GM04503 (cell line): ENCODE measurements around the gene MTX1.
"Not testable (repeated sequence)": the region's sequence is repeated elsewhere in the genome, so short reads cannot be mapped to it uniquely, and the experiment has no call there.

ENCODE experiments used
- DNase-seq: peaks from one replicate; pipeline ENCODE4 v3.0.0-alpha.2; 2012; ENCODE audit warnings: low read depth

MTX1 gene

DNA sequence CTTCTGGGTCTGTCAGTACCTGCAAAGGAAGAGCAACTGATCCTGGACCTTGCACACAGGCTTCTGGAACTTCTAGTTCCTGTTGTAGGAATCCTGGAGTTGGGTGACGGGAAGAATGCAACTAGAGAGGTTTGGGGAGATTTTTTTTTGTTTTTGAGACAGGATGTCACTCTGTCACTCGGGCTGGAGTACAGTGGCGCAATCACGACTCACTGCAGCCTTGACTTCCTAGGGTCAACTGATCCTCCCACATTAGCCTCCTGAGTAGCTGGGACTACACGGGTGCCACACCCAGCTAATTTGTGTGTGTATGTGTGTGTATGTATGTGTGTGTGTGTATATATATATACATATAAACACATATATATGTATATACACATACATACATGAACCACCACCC, 28.0 kb downstream of the MTX1 start:
- no peak for DNase-seq

GRCh38 chr1:155241069-155241679, 32.7 kb downstream of the MTX1 start:
- DNase-seq, result no peak

- DNase-seq, result no peak
Measured at GRCh38 chr1:155241841-155242264, 33.4 kb downstream of the MTX1 start.

GRCh38 chr1:155242805-155243358, 34.4 kb downstream of the MTX1 start:
- no peak for DNase-seq

- peak; percentile 95 for DNase-seq
Measured at GRCh38 chr1:155244368-155245162, 36.1 kb downstream of the MTX1 start.

- no peak for DNase-seq
Measured at GRCh38 chr1:155245163-155245524, 36.6 kb downstream of the MTX1 start.

DNA sequence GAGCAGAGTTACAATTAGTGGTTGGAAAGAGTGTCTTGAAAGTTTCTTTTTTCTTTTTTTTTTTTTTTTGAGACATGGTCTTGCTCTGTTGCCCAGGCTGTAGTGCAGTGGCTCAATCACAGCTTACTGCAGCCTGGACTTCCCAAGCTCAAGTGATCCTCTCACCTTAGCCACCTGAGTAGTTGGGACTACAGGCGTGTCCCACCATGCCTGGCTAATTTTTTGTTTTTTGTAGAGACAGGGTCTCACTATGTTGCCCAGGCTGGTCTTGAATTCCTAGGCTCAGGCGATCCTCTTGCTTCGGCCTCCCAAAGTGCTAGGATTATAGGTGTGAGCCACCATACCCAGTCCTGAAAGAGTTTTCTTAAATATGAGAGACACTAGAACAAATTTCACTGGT, 38.3 kb downstream of the MTX1 start:
- not testable (repeated sequence) for DNase-seq

DNA sequence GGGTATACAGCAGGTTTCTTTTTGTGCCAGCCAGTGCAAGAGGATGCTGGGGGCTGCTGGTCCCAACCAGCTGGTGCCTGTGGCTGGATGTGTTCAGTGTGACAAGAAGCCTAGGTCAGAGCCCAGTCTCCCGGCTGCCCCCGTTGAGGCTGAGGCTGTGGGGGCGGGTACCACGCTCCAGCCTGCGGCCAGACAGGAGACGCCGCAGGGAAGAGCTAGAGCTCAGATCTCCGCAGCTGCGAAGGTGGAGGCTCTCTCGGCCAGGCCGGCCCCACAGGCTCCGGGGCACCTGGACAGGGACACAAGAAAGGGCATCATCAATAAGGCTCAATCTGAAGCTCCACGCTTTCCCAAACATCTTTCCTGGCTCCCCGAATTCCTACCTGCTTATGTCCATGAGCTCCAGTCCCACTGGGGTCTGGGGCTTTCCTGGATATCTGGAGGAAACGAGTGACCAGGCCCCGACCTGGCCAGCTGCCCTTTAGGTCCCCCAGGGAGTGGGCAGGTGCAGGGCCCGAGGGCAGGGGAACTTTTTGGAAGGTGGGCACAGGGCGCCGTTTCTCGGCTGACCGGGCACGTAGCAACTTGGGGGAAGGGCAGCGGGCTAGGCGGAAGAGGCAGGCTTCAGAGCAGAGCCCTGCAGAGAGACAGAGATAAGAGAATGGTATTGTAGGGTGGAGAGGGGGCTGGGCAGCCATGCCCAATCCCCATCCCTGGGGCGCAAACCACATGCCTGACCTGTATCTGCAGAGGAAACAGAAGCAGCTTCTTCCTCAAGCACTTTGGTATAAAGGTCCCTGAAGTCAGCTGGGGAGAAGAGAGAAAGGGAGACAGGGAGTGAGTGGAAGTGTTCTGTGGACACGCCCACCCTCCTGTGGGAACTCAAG, 39.4 kb downstream of the MTX1 start:
- DNase-seq, result no peak

- no peak for DNase-seq
Measured at GRCh38 chr1:155250246-155250632, 41.7 kb downstream of the MTX1 start.

DNA sequence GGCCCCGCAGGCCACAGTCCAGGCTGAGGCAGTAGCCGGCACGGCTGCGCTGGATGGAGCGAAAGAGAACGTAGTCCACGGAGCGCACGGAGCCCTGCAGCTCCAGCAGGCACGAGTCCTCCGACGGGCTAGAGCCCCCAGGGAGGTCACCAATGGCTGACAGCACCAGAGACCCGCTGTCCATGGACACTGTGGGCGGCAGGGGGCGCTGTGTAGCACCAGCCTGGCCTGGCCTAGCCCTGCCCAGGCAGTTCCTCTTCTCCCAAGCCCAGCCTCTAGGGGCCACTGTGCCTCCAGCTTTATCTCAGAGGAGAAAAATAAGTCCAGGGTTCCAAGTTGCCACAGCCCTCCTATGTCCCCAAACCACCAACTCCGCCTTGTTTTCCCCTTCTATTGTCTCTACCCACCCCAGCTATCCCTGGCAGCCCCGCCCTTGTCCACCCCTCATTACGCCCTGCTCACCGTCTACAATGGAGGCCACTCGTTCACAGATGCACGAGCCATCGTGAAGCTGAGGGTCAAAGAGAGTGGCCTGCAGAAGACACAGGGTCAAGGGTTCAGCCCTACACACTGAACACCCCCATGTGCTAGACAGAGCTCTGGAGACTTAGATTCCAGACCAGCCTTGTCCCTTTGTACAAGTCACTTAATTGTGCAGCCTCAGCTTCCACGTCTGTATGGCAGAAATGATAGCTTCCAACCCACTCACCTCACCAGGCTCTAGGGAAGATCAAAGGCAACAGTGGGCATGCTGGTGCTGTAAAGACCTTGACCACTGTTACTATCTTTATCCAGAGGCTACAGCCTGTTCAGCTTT, 42.3 kb downstream of the MTX1 start:
- DNase-seq, result no peak

GRCh38 chr1:155251566-155251965, 43.1 kb downstream of the MTX1 start:
- DNase-seq, result no peak

DNA sequence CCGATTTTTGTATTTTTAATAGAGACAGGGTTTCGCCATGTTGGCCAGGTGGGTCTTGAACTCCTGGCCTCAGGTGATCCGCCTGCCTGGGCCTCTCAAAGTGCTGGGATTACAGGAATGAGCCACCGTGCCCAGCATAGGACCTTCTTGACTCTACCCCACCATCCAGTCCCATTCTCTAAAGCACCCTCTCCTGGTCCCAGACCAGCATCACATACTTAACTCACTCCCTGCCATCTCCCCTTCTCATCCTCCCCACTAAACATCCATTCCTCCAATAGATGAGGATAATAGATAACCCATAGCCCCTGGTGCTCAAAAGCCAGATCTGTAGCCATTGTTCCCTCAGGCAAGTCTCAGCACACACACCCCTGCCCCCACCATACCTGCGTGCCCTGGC, 44.7 kb downstream of the MTX1 start:
- no peak for DNase-seq

- DNase-seq, result no peak
Measured at GRCh38 chr1:155253797-155254196, 45.3 kb downstream of the MTX1 start.

DNA sequence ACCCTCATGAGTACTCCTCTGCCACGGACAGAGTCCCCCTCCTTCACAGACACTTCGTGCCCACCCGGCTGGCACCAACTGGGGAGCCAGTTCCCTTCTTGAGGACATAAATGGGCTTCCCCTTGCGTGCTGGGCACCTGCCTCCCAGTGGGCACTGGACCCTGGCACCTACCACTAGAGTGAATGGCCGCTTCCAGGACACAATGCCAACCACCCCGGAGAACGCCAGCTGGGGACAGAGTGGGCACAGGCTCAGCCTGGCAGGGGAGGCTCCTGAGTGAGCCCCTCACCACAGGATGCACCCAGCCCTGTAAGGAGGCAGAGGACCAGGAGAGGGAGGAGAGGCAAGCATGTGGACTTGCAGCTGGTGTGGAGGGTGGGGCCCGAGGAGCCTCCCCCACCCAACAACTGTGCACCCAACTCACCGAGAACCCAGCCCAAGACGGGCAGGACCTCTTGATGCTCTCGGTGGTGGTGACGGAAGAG, 45.8 kb downstream of the MTX1 start:
- DNase-seq, result no peak

- DNase-seq, result no peak
Measured at GRCh38 chr1:155254714-155255242, 46.3 kb downstream of the MTX1 start.

GRCh38 chr1:155255243-155256007, 46.9 kb downstream of the MTX1 start, which contains the start of gene ENTREP3:
TSS of gene ENTREP3 (minus strand) at chr1:155255483. CDS start at chr1:155254877, 606 bp downstream.
- DNase-seq, result no peak

- no peak for DNase-seq
Measured at GRCh38 chr1:155256058-155256852, 47.8 kb downstream of the MTX1 start.

- DNase-seq, result no peak
Measured at GRCh38 chr1:155260276-155260675, 51.8 kb downstream of the MTX1 start.

DNA sequence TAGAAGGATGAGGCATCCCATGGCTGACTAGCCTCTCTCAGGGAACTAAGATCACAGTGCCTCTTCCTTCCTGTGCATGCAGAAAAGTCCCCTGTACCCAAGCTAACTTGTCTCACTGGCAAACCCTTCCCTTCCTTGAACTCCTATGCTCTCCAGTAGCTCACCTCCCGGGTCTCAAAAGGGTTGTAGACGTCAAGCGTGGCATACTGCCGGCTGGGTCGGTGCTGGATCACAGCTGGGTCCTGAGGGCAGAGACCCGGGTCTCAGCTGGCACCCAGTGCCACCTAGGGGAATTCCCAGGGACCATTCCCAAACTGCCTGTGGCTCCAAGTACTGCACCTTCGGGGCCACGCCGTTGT, 53.0 kb downstream of the MTX1 start:
- no peak for DNase-seq
